Trophoblast cell (in vitro differentiated cells and primary cell): Measurements from ENCODE around the gene DENND4B.

ENCODE experiments used
- DNase-seq, 2 donors: peaks; one replicate each; pipeline ENCODE4 v3.0.0-alpha.2; 2016
- H2AFZ ChIP-seq: 2 replicates; pipeline ENCODE4 v1.6.1; 2013; ENCODE audit warnings: low read length, moderate library complexity, mild to moderate bottlenecking; ENCODE audit not compliant: insufficient read depth, poor library complexity
- H2AK5ac ChIP-seq: 2 replicates; pipeline ENCODE4 v1.6.1; 2013; ENCODE audit warnings: mild to moderate bottlenecking, low read length
- H2BK120ac ChIP-seq: 2 replicates; pipeline ENCODE4 v1.6.1; 2013; ENCODE audit warnings: low read length, mild to moderate bottlenecking, moderate library complexity; ENCODE audit not compliant: insufficient read depth, poor library complexity
- H2BK12ac ChIP-seq: 2 replicates; pipeline ENCODE4 v1.6.1; 2013; ENCODE audit warnings: mild to moderate bottlenecking, low read length, moderate library complexity
- H2BK5ac ChIP-seq: 2 replicates; pipeline ENCODE4 v1.6.1; 2013; ENCODE audit warnings: low read length, low read depth, moderate library complexity, mild to moderate bottlenecking; ENCODE audit not compliant: poor library complexity
- H3K14ac ChIP-seq: 2 replicates; pipeline ENCODE4 v1.6.1; 2013; ENCODE audit warnings: mild to moderate bottlenecking, low read length
- H3K18ac ChIP-seq: 2 replicates; pipeline ENCODE4 v1.6.1; 2013; ENCODE audit warnings: mild to moderate bottlenecking, low read length
- H3K23ac ChIP-seq: 2 replicates; pipeline ENCODE4 v1.6.1; 2013; ENCODE audit warnings: low read length
- H3K27ac ChIP-seq: 2 replicates; pipeline ENCODE4 v1.5.1; 2013; ENCODE audit warnings: low read depth, mild to moderate bottlenecking, inconsistent platforms, low read length, moderate library complexity
- H3K27me3 ChIP-seq: 2 replicates; pipeline ENCODE4 v1.6.1; 2013; ENCODE audit warnings: inconsistent platforms, mild to moderate bottlenecking, low read length, moderate library complexity; ENCODE audit not compliant: insufficient read depth
- H3K36me3 ChIP-seq, 2 experiments: 1 replicate in 1 of 2; 2 replicates in 1 of 2; pipeline ENCODE4 v1.6.1; 2013; ENCODE audit warnings: low read length in 2 of 2, mild to moderate bottlenecking in 2 of 2, moderate library complexity in 1 of 2; ENCODE audit not compliant: insufficient read depth in 2 of 2, control insufficient read depth in 1 of 2
- H3K4ac ChIP-seq: 2 replicates; pipeline ENCODE4 v1.6.1; 2013; ENCODE audit warnings: low read depth, mild to moderate bottlenecking, low read length, moderate library complexity
- H3K4me1 ChIP-seq, 2 experiments: 1 replicate in 1 of 2; 2 replicates in 1 of 2; pipeline ENCODE4 v1.6.1; 2013; ENCODE audit warnings: low read length in 2 of 2, mild to moderate bottlenecking in 2 of 2, moderate library complexity in 1 of 2; ENCODE audit not compliant: insufficient read depth in 2 of 2, control insufficient read depth in 1 of 2
- H3K4me2 ChIP-seq: 2 replicates; pipeline ENCODE4 v1.6.1; 2013; ENCODE audit warnings: inconsistent platforms, mild to moderate bottlenecking, low read length, moderate library complexity
- H3K4me3 ChIP-seq: 2 replicates; pipeline ENCODE4 v1.5.1; 2013; ENCODE audit warnings: mild to moderate bottlenecking, low read depth, low read length, inconsistent platforms
- H3K79me1 ChIP-seq: one replicate; pipeline ENCODE4 v1.6.1; 2013; ENCODE audit warnings: low read length
- H3K79me2 ChIP-seq: 2 replicates; pipeline ENCODE4 v1.6.1; 2013; ENCODE audit warnings: low read length, mild to moderate bottlenecking; ENCODE audit not compliant: control insufficient read depth, insufficient read depth, poor library complexity
- H3K9ac ChIP-seq: 2 replicates; pipeline ENCODE4 v1.6.1; 2013; ENCODE audit warnings: mild to moderate bottlenecking, low read length
- H3K9me3 ChIP-seq: 2 replicates; pipeline ENCODE4 v1.6.1; 2013; ENCODE audit warnings: low read depth, mild to moderate bottlenecking, control low read depth, inconsistent platforms, low read length; ENCODE audit not compliant: insufficient read depth
- H4K12ac ChIP-seq: 2 replicates; pipeline ENCODE4 v1.6.1; 2013; ENCODE audit warnings: low read depth, mild to moderate bottlenecking, low read length, moderate library complexity
- H4K8ac ChIP-seq: 2 replicates; pipeline ENCODE4 v1.6.1; 2013; ENCODE audit warnings: low read depth, mild to moderate bottlenecking, low read length, moderate library complexity
- H4K91ac ChIP-seq: one replicate; pipeline ENCODE4 v1.6.1; 2013; ENCODE audit warnings: low read depth, mild to moderate bottlenecking, low read length, moderate library complexity
- WGBS: extraction: QIAGEN DNeasy Blood & Tissue Kit; methylation state at CpG from one replicate; pipeline ENCODE4 v1.1.7; 2013; ENCODE audit warnings: missing lambda C conversion rate; ENCODE audit not compliant: insufficient read length, insufficient coverage; ENCODE audit errors: extremely low coverage; 5-methylcytosine and 5-hydroxymethylcytosine counted together

The DENND4B gene

DNA sequence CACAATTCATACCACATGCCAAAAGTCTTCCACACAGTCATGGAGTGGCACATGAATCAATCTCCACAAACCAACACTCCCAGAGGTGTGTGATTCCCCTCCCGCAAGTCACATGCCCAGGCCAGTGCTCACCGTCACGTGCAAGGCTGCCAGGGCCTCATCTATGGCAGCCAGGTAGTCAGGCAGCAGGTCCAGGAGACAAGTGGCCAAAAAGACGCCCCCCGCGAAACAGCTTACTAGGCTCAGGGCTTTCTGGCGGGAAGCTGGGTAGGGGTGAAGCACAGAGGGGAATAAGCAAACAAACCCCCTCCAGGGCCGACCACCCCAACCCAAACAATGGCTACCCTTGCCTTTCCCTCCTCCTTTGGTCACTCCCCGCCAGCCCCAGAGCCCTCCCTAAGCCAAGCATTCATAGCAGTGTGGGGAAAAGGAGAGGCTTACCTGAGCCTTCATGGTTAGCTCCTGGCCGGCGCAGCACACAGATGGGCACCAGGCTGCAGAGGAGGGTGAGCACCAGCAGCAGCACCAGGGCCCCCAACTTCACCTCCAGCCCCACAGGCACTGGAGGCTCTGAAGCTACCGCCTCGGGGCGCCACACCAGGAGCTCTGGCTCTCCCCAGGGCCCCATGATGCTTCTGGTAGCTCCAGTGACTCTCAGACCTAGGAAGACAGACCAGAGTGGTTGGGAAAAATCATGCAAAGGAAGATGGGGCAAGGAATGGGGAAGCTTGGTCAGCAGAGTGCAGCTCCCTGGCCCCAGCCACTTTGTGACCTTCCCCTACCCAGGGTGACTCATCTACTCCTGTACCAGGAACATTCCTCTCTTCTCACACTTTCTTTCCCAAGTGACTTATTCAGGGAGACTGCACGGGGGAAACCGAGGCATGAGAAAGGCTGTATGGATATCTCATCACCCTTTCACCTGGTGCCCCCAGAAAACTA is 15.8 kb upstream of the DENND4B start:
- peak overlapping the region; percentile 97 for H3K4ac ChIP-seq
- H4K8ac ChIP-seq = peak overlapping the region; percentile 83
- H3K36me3 ChIP-seq = peaks cover 13 to 22% of the 10 kb centered on the region in 2 experiments
- H3K27me3 ChIP-seq = no peaks in the 10 kb centered on the region
- no peak overlapping the region for H3K23ac ChIP-seq
- peak overlapping the region; percentile 76 for H3K4me3 ChIP-seq
- peak overlapping the region; percentile 90 for H3K27ac ChIP-seq
- WGBS = no CpG with 5 or more reads among the region's 16 CpGs
- peak overlapping the region; percentile 5 for H2BK120ac ChIP-seq
- peak overlapping the region; percentile 95 for H3K14ac ChIP-seq
- H2AK5ac ChIP-seq = peak overlapping the region; percentile 60
- H2BK12ac ChIP-seq = no peak overlapping the region
- H2BK5ac ChIP-seq = peak overlapping the region; percentile 43
- H2AFZ ChIP-seq = peak overlapping the region; percentile 23
- H4K91ac ChIP-seq = peak overlapping the region; percentile 86
- H3K18ac ChIP-seq = peak overlapping the region; percentile 94
- H3K9ac ChIP-seq = peak overlapping the region; percentile 66
- H3K4me2 ChIP-seq = peak overlapping the region; percentile 86
- DNase-seq = peak; percentile 68 to 85
- H3K79me1 ChIP-seq = peaks cover 32% of the 10 kb centered on the region
- H4K12ac ChIP-seq = peak overlapping the region; percentile 47
- peaks cover 27% of the 10 kb centered on the region for H3K79me2 ChIP-seq
- H3K4me1 ChIP-seq = peaks cover 11 to 13% of the 10 kb centered on the region in 2 experiments
- H3K9me3 ChIP-seq = no peaks in the 10 kb centered on the region

DNA sequence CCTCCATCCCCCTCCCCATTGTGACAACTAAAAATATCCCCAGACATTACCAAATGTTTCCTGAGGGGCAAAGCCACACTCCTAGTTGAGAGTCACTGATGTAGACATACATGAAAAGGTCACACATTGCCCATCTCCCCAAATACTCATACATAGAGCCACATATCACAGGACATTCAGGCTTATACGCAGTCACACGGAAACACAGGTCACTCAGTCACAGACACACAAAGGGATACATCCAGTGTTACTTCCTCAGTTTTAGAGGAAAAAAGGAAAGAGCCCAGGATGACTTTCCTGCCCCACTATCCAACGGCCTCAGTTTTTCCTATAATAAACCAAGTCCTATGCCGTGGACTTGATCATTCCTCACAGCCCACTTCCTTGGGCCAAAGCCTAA is 14.9 kb upstream of the DENND4B start:
- Histone ChIP-seq H3K14ac (peak overlapping the region; percentile 17), H3K9me3 (no peaks in the 10 kb centered on the region), H3K27ac (no peak overlapping the region), H3K4ac (peak overlapping the region; percentile 97), H3K27me3 (no peaks in the 10 kb centered on the region), H4K12ac (no peak overlapping the region), H3K79me1 (peaks cover 28% of the 10 kb centered on the region), H3K18ac (no peak overlapping the region), H2AK5ac (no peak overlapping the region), H2BK12ac (no peak overlapping the region), H3K4me1 (peaks cover 15 to 19% of the 10 kb centered on the region in 2 experiments), H3K23ac (no peak overlapping the region), H2AFZ (no peak overlapping the region), H4K8ac (no peak overlapping the region), H4K91ac (no peak overlapping the region), H3K9ac (peak overlapping the region; percentile 50), H2BK120ac (no peak overlapping the region), H3K4me2 (peak overlapping the region; percentile 86), H3K4me3 (no peak overlapping the region), H2BK5ac (no peak overlapping the region), H3K79me2 (peaks cover 31% of the 10 kb centered on the region), H3K36me3 (peaks cover 13 to 22% of the 10 kb centered on the region in 2 experiments)
- WGBS = no CpG with 5 or more reads among the region's 4 CpGs
- no peak for DNase-seq

GRCh38 chr1:153960206-153960605 is 13.7 kb upstream of the DENND4B start:
- Histone ChIP-seq H3K14ac (no peak overlapping the region), H3K18ac (no peak overlapping the region), H2BK120ac (no peak overlapping the region), H3K79me2 (peaks cover 33% of the 10 kb centered on the region), H3K4me2 (no peak overlapping the region), H2AFZ (no peak overlapping the region), H3K27ac (no peak overlapping the region), H3K4me1 (peaks cover 15 to 17% of the 10 kb centered on the region in 2 experiments), H3K4ac (no peak overlapping the region), H3K4me3 (no peak overlapping the region), H3K23ac (no peak overlapping the region), H2BK12ac (no peak overlapping the region), H4K12ac (no peak overlapping the region), H4K91ac (no peak overlapping the region), H3K9me3 (no peaks in the 10 kb centered on the region), H3K79me1 (peaks cover 28% of the 10 kb centered on the region), H4K8ac (no peak overlapping the region), H3K27me3 (no peaks in the 10 kb centered on the region), H3K36me3 (peaks cover 13 to 22% of the 10 kb centered on the region in 2 experiments), H3K9ac (no peak overlapping the region), H2AK5ac (no peak overlapping the region), H2BK5ac (no peak overlapping the region)
- no CpG with 5 or more reads among the region's 11 CpGs for WGBS
- DNase-seq = no peak

DNA sequence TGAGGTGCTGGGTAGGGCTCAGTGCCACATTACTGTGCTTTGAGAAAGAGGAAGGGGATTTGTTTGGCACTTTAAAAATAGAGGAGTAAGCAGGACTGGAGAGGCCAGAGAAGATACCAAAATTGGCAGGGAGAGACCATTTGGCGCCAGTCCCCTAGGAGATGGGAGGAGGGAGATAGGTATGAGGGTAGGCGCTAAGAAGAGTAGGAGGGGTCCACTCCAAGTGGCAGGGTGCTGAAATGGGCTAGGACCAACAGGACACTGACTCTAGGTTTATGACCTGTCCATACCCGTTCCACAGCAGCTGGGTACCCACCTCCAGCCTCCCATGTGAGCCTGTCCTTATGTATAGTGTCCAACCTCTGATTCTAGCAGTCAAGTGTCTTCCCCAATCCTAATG is 12.9 kb upstream of the DENND4B start:
- Histone ChIP-seq H3K27ac (no peak overlapping the region), H3K23ac (no peak overlapping the region), H4K91ac (no peak overlapping the region), H2AFZ (no peak overlapping the region), H2BK5ac (no peak overlapping the region), H3K79me2 (peaks cover 33% of the 10 kb centered on the region), H3K27me3 (no peaks in the 10 kb centered on the region), H3K4ac (no peak overlapping the region), H3K4me3 (no peak overlapping the region), H2AK5ac (no peak overlapping the region), H3K9ac (no peak overlapping the region), H3K4me2 (no peak overlapping the region), H3K14ac (no peak overlapping the region), H2BK120ac (no peak overlapping the region), H4K12ac (no peak overlapping the region), H4K8ac (no peak overlapping the region), H3K36me3 (peaks cover 19 to 28% of the 10 kb centered on the region in 2 experiments), H2BK12ac (no peak overlapping the region), H3K18ac (no peak overlapping the region), H3K79me1 (peaks cover 28% of the 10 kb centered on the region), H3K4me1 (peaks cover 15 to 17% of the 10 kb centered on the region in 2 experiments), H3K9me3 (no peaks in the 10 kb centered on the region)
- WGBS = no CpG with 5 or more reads among the region's 3 CpGs
- no peak for DNase-seq
